HG03460 (cell line): ENCODE measurements around the gene GSTM5.
"Not testable (repeated sequence)": the region's sequence is repeated elsewhere in the genome, so short reads cannot be mapped to it uniquely, and the experiment has no call there.

Source experiments
- ATAC-seq: cut with Tn5 transposase; IDR thresholded peaks from one replicate; pipeline ENCODE4 v1.9.1; 2021; ENCODE audit not compliant: unreplicated experiment

Gene GSTM5

GRCh38 chr1:109726728-109727373, 14.8 kb downstream of the GSTM5 start:
- no peak for ATAC-seq

DNA sequence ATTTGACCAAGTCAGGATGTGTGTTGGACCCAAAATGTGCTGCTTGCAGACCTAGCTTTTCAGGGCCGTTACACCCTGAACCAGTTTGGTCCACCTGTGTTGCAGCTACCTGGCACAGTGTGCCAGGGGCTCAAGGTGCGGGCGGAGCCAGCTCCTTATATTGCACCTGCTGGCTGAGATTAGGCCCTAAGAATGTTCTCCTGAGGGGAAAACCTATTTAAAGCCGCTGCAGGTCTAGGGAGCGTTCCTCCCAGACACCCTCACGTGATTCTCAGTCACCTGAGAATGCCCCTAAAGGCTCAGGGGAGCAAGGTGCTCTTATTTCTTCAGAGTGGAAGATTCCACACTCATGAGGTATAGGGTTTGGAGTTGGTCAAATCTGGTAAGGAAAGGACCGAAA, 16.8 kb downstream of the GSTM5 start:
- ATAC-seq: no peak

GRCh38 chr1:109730666-109731065, 18.6 kb downstream of the GSTM5 start:
- no peak for ATAC-seq

DNA sequence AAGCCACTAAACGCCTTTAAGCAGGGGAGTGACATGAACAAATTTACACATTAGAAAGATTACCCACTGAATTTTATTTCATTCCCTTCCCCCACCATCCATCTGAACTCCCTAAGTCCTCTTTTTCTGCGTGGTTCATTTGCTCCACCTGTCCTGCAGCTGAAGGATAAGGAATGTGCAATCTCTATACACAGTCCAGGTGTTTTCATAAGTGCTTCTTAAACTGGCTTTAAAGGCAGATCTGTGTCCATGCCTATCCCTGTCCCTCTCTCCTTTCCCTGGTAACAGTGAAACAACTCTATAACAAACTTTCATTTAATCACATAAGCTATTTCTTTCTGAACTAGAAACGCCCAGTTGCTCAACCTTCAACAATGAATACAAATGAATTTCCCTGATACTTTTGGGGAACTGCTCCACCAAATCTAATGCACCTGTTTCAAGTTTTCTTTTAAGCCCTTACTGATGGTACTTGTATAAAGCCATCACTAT, 20.4 kb downstream of the GSTM5 start:
- no peak for ATAC-seq

DNA sequence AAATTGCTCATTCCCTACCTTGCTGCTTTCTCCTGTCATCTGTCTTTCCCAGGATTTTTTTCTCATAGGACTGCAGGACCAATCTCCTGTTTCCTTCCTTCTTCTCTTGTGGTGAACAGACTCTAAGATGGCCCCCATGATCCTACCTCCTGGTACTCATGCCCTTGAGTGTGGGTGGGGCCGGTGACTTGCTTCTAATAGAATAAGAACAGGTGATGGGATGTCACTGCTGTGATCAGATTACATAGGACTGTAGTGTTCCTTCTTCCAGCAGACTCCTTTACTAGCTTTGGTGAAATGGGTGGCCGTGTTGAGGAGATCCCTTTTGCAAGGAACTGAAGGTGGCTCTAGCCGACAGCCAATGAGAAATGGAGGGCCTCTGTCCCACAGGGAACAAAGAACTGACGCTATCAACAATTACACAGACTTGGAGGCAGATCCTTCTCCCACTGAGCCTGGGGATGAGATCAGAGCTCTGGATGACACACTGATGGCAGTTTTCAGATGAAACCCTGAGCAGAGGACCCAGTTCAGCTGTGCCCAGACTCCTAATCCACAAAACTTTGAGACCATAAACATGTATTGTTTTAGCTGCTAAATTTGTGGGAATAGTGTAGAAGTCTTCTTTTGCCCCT, 21.3 kb downstream of the GSTM5 start:
- ATAC-seq: no peak

DNA sequence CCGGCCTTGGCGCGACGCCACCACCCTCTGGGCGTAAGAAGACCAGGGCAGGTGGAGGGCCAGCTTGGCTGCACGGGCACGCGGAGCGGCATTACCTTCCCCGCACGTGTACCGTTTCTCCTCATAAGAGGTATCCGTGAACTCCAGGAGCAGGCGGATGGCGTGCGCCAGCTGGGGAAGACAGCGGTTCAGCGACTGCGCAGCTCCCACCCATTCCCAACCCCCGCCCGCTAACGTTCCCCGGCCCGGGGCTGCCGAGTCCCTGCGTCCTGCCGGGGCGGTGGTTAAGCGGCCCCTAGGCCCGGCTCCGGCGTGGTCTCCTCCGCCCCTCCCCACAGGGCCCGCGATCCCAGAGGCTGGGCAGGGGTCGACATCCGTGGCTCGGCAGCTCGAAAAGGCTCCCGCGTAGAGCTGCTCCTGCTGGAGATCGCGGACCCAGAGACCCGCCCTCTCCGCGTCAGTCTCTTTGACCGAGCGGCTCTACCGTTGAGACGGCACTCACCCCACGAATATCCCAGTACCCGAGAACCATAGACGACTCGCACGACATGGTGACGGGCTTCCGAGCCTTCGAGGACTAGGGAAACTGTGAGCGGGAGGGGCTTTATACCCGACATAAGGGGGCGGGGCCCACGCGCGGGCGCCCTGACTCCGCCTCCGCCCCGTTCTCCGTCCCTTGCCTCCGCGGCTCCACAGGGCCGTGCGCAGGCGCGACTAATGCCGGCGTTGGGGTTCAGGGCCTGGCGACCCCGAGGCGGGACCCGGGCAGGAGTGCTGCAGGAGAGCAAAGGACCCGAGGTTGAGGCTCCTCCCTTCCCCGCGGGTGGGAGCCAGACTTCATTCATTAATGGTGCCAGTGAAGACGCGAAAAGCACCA, 27.9 kb downstream of the GSTM5 start:
- ATAC-seq: peak; percentile 70

DNA sequence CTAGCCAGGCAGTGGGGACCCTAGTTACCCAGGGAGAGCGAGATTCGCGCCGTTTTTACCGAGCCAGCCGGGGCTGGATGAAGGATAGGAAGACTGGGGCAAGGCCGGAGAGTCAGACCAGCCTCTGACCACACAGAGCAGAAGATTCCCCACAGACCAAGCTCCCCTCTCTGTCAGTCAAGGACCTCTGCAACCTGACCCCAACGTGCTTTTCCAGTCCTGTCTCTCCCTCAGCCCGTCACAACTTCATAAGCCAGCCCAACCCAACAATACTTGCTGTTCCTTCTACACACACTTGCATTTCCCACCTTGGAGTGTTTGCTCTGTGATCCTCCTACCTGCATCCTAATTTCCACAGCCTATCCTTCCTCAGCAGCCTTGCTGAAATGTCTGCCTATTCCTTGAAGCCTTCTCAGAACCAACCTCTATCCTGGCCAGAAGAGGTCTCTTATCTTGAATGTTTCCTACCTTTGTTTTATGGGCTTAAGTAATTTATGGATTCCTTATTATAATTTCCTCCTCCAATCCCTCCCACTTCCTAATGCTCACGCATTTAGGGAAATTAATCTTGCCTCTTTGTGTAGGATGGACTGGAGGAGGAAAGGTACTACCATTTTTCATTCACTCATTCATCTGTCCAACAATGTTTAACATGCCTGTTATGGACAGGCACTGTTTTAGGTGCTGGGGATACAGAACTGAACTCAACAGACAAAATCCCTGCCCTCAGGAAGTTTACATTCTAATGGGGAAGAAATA, 28.7 kb downstream of the GSTM5 start, which contains the start of gene GSTM3:
Gene GSTM3, minus strand, starts transcription at position 424 of the 759 bp plus-strand sequence. CDS start 751 bp downstream, outside the sequence.
- no peak for ATAC-seq

GRCh38 chr1:109748311-109748710, 36.3 kb downstream of the GSTM5 start:
- not testable (repeated sequence) for ATAC-seq

GRCh38 chr1:109749221-109749620, 37.2 kb downstream of the GSTM5 start:
- ATAC-seq: no peak

DNA sequence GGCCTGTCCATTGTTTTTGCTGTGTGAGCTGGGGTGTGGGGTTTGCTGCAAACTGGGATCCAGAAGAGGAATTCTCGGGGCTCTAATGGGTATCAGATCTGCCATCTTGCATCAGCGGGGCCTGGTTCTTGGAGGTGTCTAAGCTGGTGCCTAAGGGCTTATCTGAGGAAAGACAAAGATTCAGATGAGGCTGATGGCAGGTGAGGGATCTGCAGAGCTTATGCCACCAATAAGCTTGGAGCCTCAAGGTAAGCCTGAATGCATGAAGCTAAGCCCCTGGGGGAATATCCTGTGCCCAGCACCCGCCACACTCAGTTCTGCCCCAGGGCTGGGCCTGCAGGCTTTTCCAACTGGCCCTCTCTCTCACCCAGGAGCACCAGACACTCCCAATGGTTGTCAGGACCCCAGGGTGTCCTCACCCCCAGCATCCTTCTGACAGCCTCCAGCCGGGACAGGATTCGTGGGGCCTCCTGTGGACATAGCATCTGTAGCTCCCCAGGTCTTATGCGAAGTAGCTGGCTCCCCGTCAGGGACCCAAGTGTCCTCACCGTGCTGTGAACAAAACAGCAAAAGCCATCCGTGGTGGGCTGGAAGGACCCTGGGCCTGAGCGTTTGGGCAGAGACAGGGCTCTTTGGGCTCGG, 38.3 kb downstream of the GSTM5 start:
- no peak for ATAC-seq

GRCh38 chr1:109750920-109751319, 38.9 kb downstream of the GSTM5 start:
- ATAC-seq: no peak

GRCh38 chr1:109751531-109752260, 39.6 kb downstream of the GSTM5 start:
- no peak for ATAC-seq

GRCh38 chr1:109754738-109755137, 42.7 kb downstream of the GSTM5 start:
- no peak for ATAC-seq

DNA sequence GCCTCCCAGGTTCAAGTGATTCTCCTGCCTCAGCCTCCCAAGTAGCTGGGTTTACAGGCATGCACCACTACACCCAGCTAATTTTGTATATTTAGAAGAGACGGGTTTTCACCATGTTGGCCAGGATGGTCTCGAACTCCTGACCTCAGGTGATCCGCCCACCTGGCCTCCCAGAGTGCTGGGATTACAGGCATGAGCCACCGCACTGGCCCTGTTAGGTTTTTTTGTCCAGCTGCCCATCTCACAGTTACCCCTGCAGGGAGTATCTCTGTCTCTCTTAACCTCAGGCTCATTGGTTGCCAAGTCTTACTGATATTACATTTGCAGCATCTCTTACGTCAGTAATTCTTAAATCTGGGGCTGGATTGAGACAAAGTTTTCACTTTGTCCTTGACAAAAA, 44.3 kb downstream of the GSTM5 start:
- not testable (repeated sequence) for ATAC-seq

GRCh38 chr1:109756848-109757521, 44.9 kb downstream of the GSTM5 start:
- no peak for ATAC-seq

DNA sequence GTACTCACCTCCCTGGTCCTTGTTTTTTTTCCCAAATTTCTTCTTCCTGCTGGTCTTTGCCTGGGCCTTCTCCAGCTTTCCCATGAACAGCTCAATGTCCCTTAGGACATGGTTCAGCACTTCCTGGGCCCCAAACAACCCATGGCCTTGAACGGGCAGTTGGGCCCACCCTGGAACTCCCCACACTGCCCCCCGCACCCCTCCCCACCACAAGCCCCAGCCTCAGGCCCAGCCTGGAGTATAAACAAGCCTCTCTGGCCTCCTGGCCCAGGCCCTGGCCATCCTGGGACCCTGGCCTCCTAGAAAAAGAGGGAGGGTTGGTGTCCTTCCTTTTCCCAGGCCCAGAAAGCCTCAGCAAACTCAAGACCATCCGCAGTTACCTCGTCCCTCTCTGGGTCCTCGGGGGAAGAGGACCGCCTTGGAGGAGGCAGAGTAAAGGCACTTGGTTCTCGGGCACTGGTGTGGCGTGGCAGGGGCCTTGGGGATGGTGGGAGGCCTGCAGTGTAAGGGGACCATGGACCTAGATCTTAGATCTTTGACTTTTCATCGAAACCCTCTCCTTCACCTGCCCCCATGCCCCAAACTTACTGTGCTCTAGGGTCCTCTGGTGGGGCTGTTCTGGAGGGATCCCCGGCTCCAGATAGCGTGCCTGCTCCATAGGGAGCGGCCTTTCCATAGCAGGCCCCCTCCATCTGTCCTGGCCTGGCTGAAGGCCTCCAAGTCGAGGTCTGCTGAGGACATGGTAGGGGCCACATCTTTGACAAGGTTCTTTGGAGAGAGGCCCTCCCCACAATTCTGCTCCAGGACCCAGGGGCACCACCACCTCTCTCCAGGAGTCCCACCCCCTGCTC, 46.1 kb downstream of the GSTM5 start:
- no peak for ATAC-seq

DNA sequence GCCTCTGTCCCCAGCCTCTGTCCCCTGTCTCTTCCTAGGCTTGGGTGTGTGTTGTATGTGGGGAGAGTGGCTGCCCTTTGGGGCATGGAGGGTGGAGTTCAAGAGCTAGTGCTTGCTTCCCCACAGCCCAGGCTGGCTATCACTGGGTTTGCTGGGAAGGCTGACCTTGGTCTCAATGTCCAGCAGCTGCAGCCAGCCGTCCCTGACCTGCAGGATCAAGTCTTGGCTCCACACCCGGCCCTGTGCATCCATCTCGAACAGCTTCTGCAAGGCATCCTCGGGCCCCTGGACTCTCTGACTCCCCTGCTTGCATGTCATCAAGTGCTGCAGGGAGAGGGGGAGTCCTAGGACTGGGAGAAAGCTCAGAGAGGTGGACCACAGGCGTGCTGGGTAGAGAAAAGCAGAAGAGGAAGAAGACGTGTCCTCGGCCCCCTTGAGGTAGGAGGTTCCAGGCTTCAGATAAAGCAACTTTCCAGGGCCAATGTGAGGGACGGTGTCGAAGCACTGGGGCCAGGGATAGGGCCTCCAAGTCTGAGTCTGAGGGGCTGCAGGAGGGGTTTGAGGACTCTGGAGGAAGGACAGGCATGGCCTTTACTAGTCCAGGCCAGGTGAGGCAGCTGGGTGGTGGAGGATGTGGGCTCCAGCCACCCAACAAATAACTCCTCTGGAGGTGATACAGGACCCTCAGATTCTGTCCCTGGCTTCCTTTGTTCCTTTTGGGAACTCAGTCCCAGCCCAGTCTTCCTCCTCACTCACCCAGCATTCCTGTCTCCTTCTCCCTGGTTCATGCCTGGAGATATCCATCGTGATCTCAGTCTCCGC, 47.7 kb downstream of the GSTM5 start:
- ATAC-seq: no peak
